Mesenteric fat pad (tissue), 1 donor: ENCODE measurements around the gene YIPF4. TPM values are rescaled to one million over a fixed set of nuclear protein-coding genes. Genes with fewer than 3 reads are reported as not detected.
"Not testable (repeated sequence)": the region's sequence is repeated elsewhere in the genome, so short reads cannot be mapped to it uniquely, and the experiment has no call there.

Experiments used
- DNase-seq: peaks from one replicate; pipeline ENCODE4 v3.0.0-alpha.2; 2020; ENCODE audit warnings: low spot score
- total RNA-seq: library from RNA; stranded (reverse); fragmentation: NEBNext Ultra II Directional; extraction: Animal tissue kit (Norgen Biotek cat#: 25700); gene quantifications from one replicate; pipeline ENCODE4 v1.2.1, GENCODE V29; 2021
- donor health status: DM: yes; HTN: yes; CAD: no.

The YIPF4 gene
- total RNA-seq, 1 donor from 2014 or later = 43.1 TPM

DNA sequence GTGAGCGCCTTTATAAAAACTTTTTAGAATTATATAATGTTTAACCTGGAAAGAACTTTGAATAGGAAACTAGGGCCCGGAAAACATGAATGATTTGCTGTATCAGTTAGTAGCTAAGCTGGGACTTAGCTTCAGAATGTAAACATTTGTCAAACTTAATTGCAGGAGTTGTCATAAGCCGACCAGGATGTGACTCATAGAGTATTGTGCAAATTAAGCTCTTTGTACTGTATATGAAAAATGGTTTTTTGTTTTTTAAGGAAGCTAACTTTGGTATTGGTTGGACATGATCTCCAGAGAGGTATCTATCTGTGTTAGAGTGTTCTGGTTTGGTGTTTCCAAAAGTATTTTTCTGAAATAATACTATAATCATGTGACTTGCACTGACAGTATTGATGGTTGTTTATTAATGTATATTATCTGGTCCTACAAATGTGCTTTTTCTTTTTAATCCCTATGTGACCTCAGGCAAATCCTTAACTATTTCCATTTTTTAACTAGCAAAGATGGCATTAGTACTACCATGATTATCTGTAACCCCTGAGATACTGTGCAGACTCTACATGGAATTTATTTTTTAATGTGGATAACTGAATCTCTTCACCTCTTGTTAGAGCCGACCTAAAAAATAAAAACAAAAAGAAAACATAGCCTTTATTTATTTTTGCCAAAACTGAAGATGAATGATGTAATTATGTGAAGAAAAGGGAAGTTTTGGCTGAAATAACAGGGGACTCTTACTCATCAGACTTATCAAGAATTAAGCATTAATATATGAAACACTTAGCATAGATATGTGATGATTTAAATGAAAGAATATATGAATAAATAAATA is 11.7 kb downstream of the YIPF4 start:
- no peak for DNase-seq

- no peak for DNase-seq
These were observed 12.3 kb downstream of the YIPF4 start for GRCh38 chr2:32290000-32290339.

- DNase-seq = no peak
These were observed 14.0 kb downstream of the YIPF4 start for GRCh38 chr2:32291746-32292145.

GRCh38 chr2:32293493-32293892 is 15.8 kb downstream of the YIPF4 start:
- not testable (repeated sequence) for DNase-seq

- not testable (repeated sequence) for DNase-seq
These were observed 16.4 kb downstream of the YIPF4 start for GRCh38 chr2:32293966-32294562.

- no peak for DNase-seq
These were observed 32.9 kb downstream of the YIPF4 start for GRCh38 chr2:32310577-32310976.

GRCh38 chr2:32314886-32315285 is 37.2 kb downstream of the YIPF4 start:
- DNase-seq = no peak

- not testable (repeated sequence) for DNase-seq
These were observed 51.0 kb downstream of the YIPF4 start for GRCh38 chr2:32328679-32329078.

DNA sequence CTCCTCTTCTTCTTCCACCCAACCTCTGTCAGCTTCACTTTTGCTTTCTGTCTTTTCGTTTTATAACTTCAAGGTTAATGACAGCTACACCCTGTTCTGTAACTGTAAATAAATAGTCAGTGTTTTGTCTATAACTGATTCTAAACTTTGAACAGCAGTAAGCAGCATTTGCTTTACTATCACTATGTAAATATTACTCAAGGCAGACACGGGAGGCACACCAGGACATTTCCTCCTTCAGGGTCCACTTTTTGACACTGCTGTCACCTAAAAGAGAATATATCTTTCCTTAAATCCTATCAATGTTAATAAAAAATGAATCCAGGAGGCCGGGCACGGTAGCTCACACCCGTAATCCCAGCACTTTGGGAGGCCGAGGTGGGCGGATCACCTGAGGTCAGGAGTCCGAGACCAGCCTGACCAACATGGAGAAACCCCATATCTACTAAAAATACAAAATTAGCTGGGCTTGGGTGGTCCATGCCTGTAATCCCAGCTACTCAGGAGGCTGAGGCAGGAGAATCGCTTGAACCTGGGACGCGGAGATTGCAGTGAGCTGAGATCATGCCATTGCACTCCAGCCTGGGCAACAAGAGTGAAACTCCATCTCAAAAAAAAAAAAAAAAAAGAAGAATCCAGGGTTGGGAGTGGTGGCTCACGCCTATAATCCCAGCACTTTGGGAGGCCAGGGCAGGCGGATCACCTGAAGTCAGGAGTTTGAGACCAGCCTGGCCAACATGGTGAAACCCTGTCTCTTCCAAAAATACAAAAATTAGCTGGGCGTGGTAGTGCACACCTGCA is 51.7 kb downstream of the YIPF4 start:
- DNase-seq = peak; percentile 45

DNA sequence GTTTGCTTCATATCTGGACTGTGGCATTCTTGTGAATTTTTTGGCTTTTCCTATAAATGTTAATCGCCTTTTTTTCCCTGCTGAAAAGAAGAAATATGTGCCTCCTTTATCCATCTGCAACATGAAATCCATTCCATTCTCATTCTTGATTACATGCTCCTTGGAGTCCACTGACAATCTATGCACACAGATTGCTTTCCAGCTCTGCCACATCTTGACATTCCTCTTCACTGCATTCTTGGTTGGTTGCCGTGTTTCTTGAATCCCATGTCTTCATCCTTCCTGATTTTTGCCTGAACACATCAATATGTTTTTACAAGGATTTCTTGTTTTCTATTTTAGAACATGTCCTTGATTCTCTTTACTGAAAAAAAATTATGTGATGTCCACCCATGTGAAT is 52.4 kb downstream of the YIPF4 start:
- DNase-seq = no peak

GRCh38 chr2:32342801-32343200 is 65.1 kb downstream of the YIPF4 start:
- no peak for DNase-seq

DNA sequence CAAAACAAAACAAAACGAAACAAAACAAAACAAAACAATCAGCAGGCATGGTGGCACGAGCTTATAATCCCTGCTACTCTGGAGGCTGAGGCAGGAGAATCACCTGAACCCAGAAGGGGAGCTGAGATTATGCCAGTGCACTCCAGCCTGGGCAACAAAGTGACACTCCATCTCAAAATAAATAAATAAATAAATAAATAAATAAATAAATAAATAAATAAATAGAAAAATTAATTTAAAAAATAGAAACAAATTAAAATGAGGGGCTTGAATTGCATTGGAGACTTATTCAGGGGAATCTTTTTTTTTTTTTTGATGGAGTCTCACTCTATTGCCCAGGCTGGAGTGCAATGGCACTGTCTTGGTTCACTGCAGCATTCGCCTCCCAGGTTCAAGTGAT is 73.1 kb downstream of the YIPF4 start:
- not testable (repeated sequence) for DNase-seq

DNA sequence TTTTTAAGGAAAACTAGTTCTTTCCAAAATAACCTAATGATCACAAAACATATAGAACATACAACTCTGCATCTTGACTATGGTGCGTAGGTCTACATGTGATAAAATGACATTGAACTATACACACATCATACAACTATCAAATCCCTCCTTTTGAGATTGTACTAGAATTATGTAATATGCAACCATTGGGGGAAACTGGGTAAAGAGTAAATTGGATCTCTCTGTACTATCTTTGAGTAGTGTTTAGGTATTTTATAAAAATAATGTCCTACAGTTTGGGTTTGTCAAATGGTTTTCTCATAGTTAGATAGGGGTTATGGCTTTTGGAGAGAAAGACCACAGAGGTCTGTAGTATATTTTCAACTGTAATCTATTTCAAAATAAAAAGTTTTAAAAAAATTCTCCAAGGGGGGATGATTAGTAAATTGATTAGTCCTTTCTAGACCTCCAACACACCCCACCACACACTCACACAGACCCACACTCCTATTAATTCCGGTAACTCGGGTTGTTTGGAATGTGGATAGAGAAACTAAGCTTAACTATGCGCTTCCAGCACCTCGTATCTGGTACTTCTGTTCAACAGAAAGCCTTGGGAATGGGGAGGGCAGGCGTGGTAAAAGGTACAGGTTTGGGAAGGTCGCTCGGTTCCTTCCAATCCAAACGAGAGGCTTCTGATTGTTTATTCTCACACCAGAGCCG is 78.4 kb downstream of the YIPF4 start:
- DNase-seq = no peak

DNA sequence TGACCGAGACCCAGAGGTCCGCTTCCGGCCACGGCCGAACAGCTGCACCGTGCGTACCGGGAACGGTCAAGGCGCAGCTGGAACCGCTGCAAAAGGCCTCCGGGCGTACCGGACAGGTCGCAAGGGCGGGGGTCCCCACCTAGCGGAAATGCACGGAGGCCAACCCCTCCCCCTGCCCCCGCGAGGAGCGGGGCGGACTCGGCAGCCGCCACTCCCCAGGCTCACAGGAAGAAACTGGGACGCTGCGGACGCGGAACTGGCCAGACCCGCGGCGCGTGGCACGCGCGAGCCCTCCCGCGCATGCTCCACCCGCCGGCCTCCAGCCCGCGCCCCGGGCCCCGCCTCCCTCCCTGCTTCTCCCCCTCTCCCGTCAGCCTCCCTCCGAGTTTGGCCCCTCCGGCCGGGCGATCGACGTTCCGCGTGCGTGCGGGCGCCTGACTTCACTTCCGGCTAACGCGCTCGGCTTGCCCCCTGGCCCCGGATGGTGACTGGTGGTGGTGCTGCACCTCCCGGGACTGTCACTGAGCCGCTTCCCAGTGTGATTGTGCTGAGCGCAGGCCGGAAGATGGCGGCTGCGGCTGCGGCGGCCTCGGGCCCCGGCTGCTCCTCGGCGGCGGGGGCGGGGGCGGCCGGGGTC is 79.1 kb downstream of the YIPF4 start, which contains the start of gene BIRC6:
Gene BIRC6, plus strand, starts transcription at position 343 of the 637 bp plus-strand sequence. Its CDS starts 139 bp downstream, at position 482.
- peak; percentile 100 for DNase-seq

- no peak for DNase-seq
These were observed 79.8 kb downstream of the YIPF4 start for GRCh38 chr2:32357318-32358110.

DNA sequence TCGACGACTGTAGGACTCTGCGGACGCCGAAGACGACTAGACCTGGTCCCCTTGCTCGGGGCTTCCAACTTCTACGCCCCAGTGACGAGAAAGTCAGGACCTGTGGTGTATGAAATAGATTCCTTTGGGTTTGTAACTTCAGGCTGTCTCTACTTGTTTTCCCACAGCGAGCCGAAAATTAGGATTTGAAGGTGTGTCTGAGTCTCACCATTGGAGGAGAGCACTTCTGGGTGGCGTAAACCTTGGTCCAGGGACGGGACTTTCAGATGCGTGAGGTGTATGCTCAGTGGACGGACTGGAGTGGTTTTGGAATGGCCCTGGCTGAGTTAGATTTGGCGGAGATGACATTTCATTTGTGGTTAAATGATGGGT is 80.4 kb downstream of the YIPF4 start:
- no peak for DNase-seq

DNA sequence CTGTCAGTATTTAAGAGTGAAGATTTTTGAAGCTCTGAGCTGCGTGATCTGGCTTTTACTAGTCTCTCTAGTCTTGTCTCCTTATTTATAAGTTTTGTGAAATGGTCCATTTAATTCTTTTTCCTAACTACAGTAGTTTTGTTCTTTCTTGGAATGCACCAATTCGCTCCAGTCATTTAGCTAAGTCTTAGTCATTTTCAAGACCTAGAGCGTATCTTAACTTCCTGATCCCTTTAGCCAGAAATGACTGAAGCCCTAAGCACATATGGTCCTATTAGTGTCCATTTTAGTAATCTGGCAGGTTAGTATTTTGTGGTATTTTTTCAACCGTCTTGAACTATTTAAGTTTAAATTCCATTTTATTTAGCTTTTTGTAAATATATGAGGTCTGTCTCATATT is 82.7 kb downstream of the YIPF4 start:
- DNase-seq = no peak

DNA sequence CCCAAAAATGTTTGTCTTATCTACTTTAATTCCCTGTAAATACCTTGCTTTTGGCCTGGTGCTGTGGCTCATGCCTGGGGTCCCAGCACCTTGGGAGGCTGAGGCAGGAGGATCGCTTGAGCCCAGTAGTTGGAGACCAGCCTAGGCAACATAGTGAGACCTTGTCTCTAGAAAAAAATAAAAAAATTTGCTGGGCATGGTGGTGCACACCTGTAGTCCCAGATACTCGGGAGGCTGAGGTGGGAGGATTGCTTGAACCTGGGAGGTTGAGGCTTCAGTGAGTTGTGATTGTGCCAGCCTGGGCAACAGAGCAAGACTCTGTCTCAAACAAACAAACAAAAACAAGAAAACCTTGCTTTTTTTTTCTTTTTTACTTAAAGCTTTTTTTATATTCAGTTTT is 85.3 kb downstream of the YIPF4 start:
- DNase-seq = not testable (repeated sequence)

DNA sequence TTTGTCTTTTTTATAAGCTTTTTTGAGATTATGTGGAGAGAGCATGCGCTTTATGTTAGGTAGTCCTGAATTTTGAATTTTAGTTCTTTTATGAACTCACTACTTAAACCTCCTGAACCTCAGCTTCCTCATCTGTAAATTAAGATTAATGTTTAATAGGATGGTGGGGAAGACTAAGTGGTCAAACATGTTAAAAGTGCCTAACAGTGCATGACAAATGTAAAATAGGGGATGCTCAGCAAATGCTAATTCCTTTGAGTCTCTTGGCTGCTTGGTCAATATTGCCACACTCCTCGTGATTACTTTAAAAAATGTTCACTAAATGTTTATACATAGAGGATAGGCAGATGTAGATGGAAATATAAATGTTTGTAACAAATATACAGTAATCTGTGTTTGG is 85.9 kb downstream of the YIPF4 start:
- DNase-seq = no peak

- DNase-seq = not testable (repeated sequence)
These were observed 86.6 kb downstream of the YIPF4 start for GRCh38 chr2:32364290-32364689.
